ENCODE data around the gene ZMIZ1. TPM values are rescaled to one million over a fixed set of nuclear protein-coding genes. Genes with fewer than 3 reads are reported as not detected.

Gene ZMIZ1
- total RNA-seq, 1 donor from 2014 or later, result 11.5 TPM

DNA sequence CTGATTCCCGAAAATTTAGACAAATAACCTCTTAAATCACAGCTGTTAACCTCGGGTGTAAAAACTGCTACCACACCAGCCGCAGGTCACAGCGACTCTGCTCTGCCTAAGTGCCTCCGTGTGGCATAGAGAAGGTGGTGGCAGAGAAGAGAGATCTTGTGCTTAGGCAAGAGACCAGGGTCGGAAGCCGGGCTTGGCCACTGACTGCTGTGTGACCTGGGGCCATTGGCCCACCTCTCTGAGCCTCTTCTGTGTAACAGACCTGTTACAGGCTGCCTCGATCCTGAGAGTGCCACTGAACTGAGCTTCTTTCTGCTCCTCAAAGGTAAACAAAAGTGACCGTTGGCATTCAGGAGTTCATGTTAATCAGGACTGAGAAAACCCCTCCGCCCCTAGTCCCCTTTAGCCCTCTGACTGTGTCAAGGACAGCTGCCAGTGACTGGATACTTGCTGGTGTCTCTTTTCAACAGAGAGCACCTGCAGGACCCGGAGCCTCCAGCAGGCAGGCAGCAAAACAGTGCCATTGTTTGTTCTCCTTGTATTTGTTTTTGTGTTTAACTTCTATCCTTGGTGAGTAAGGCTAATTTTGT, 36.5 kb downstream of the ZMIZ1 start:
- H3K36me3 ChIP-seq (ENCODE audit: control insufficient read depth in 3 of 3, insufficient read depth in 3 of 3, low read length in 3 of 3), result peaks cover 0 to 5% (median 0%) of the 10 kb centered on the region in 3 donors
- H3K27me3 ChIP-seq (ENCODE audit: control insufficient read depth in 3 of 3, insufficient read depth in 3 of 3, low read length in 3 of 3), result no peaks in the 10 kb centered on the region
- peak overlapping the region in 1 of 3 donors; percentile 25 for H3K9ac ChIP-seq (ENCODE audit: low read depth in 1 of 3, low read length in 3 of 3)
- peaks cover 65 to 94% (median 92%) of the 10 kb centered on the region in 3 donors for H3K4me1 ChIP-seq (ENCODE audit: control insufficient read depth in 3 of 3, insufficient read depth in 3 of 3, low read length in 3 of 3)
- no peak overlapping the region for H3K27ac ChIP-seq (ENCODE audit: low read depth, low read length)
- H3K9me3 ChIP-seq (ENCODE audit: control insufficient read depth in 3 of 3, low read length in 3 of 3), result no peaks in the 10 kb centered on the region
- H3K4me3 ChIP-seq (ENCODE audit: low read length in 3 of 3), result no peak overlapping the region

DNA sequence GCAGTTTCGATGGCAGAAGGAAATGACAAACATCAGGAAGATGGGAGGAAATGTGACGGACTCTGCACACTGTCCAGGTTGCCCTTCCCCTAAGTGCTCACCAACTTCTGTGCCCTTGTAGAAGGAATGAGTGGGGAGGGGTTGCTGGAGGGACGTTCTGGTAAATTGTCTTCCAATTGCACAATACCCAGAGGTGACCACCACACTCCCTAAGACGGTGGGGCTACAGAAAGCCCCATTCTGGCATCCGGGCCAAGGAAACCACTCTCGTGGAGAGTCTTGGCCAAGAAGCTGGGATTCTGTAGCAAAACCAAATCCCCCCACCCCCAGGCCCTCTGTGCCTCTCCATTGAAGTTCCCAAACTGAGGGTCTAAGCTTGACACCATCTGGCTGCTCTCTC, 37.1 kb downstream of the ZMIZ1 start:
- Histone ChIP-seq H3K4me1 (ENCODE audit: control insufficient read depth in 3 of 3, insufficient read depth in 3 of 3, low read length in 3 of 3) (peaks cover 59 to 93% (median 92%) of the 10 kb centered on the region in 3 donors), H3K9me3 (ENCODE audit: control insufficient read depth in 3 of 3, low read length in 3 of 3) (no peaks in the 10 kb centered on the region), H3K27ac (ENCODE audit: low read depth, low read length) (no peak overlapping the region), H3K36me3 (ENCODE audit: control insufficient read depth in 3 of 3, insufficient read depth in 3 of 3, low read length in 3 of 3) (peaks cover 0 to 10% (median 4%) of the 10 kb centered on the region in 3 donors), H3K27me3 (ENCODE audit: control insufficient read depth in 3 of 3, insufficient read depth in 3 of 3, low read length in 3 of 3) (no peaks in the 10 kb centered on the region), H3K9ac (ENCODE audit: low read depth in 1 of 3, low read length in 3 of 3) (peak overlapping the region in 1 of 3 donors; percentile 16), H3K4me3 (ENCODE audit: low read length in 3 of 3) (no peak overlapping the region)

DNA sequence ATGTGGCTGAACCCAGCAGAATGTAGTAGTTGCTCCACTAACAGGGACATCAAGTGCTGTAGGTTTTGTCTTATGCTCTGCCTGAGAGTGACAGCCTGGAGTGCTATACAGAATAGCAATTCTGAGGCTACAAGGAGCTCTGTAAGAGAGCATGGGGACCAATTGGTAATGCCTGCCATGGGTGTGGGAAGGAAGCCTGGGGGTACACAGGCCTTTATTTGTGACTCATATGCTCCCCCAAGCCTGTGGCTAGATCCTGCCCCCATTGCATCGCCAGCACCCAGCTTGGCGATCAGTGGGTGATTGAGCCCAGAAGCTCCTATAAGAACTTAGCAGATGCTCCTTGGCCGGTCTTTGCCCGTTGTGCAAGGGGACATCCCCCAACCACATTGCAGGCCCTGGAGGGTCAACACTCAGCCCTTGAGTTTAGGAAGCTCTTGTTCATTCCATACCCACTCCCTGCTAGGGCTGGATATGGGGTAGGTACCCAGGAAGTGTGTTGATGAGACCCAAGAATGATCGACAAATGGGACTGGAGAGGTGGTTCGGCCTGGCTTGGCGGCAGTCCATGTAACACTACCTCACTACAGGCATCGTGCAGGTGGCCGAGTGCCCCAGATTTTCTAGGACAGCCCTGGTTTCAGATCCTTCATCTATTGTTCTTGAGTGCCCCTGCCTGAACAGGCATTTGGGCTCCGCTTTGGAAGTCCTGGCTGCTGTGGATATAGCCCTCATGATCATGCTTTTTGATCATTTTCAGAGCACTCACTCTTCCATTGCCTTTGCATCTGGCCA, 37.7 kb downstream of the ZMIZ1 start:
- H3K36me3 ChIP-seq (ENCODE audit: control insufficient read depth in 3 of 3, insufficient read depth in 3 of 3, low read length in 3 of 3), result peaks cover 0 to 14% (median 4%) of the 10 kb centered on the region in 3 donors
- no peaks in the 10 kb centered on the region for H3K9me3 ChIP-seq (ENCODE audit: control insufficient read depth in 3 of 3, low read length in 3 of 3)
- H3K4me1 ChIP-seq (ENCODE audit: control insufficient read depth in 3 of 3, insufficient read depth in 3 of 3, low read length in 3 of 3), result peaks cover 58 to 93% (median 92%) of the 10 kb centered on the region in 3 donors
- no peak overlapping the region for H3K4me3 ChIP-seq (ENCODE audit: low read length in 3 of 3)
- no peaks in the 10 kb centered on the region for H3K27me3 ChIP-seq (ENCODE audit: control insufficient read depth in 3 of 3, insufficient read depth in 3 of 3, low read length in 3 of 3)
- H3K9ac ChIP-seq (ENCODE audit: low read depth in 1 of 3, low read length in 3 of 3), result peak overlapping the region in 1 of 3 donors; percentile 45
- no peak overlapping the region for H3K27ac ChIP-seq (ENCODE audit: low read depth, low read length)

DNA sequence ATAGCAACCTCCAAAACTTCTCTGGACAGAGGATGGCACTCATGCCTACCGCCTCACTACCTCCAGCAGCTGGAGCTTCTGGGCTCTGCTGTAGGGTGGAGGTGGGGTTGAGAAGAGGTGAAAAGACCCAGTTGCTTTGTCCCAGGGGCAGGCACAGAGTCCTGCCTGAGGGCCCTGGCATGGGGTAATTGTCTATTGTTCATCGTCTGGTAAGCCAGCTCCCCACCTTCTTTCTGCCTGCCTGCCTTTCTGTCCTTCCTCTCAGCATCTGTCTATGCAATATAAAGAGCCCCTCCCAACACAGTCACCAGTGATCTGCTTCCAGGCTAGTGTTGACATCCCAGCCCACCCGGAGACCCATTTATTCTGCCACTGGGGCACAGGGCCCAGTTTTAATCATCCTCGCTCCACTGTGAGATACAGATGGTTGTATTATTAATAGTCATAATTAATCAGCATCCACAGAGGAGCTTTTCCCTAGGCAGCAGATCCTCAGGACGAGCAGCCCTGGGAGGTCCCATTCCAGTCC, 39.0 kb downstream of the ZMIZ1 start:
- Histone ChIP-seq H3K27ac (ENCODE audit: low read depth, low read length) (no peak overlapping the region), H3K4me1 (ENCODE audit: control insufficient read depth in 3 of 3, insufficient read depth in 3 of 3, low read length in 3 of 3) (peaks cover 58 to 93% (median 91%) of the 10 kb centered on the region in 3 donors)

DNA sequence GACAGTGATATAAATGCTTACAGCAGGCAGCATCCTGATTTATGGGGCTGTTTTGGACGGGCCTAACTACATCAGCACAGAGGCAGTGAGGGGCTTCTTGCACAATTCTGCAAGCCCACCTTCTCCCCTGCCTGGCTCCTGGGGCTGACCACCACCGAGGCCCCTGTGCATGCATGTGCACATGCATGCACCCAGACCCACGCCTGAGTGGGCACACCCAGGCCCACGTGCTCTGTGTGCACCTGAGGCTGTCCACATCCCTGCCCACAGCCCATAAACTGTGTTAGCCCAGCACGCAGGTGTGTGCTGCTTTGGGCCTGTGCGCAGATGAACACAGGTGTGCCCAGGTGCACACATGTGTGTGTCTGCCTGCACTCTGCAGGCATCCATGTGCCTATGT, 40.0 kb downstream of the ZMIZ1 start:
- Histone ChIP-seq H3K4me1 (ENCODE audit: control insufficient read depth in 3 of 3, insufficient read depth in 3 of 3, low read length in 3 of 3) (peaks cover 59 to 94% (median 91%) of the 10 kb centered on the region in 3 donors), H3K9ac (ENCODE audit: low read depth in 1 of 3, low read length in 3 of 3) (peak overlapping the region in 1 of 3 donors; percentile 33), H3K27ac (ENCODE audit: low read depth, low read length) (no peak overlapping the region), H3K27me3 (ENCODE audit: control insufficient read depth in 3 of 3, insufficient read depth in 3 of 3, low read length in 3 of 3) (no peaks in the 10 kb centered on the region), H3K36me3 (ENCODE audit: control insufficient read depth in 3 of 3, insufficient read depth in 3 of 3, low read length in 3 of 3) (peaks cover 4 to 14% (median 4%) of the 10 kb centered on the region in 3 donors), H3K4me3 (ENCODE audit: low read length in 3 of 3) (no peak overlapping the region), H3K9me3 (ENCODE audit: control insufficient read depth in 3 of 3, low read length in 3 of 3) (no peaks in the 10 kb centered on the region)

More for the DNA sequence above, 39.0 kb downstream of the ZMIZ1 start:
- no peak overlapping the region for H3K4me3 ChIP-seq (ENCODE audit: low read length in 3 of 3)
- H3K36me3 ChIP-seq (ENCODE audit: control insufficient read depth in 3 of 3, insufficient read depth in 3 of 3, low read length in 3 of 3), result peaks cover 4 to 14% (median 4%) of the 10 kb centered on the region in 3 donors
- no peaks in the 10 kb centered on the region for H3K9me3 ChIP-seq (ENCODE audit: control insufficient read depth in 3 of 3, low read length in 3 of 3)
- no peaks in the 10 kb centered on the region for H3K27me3 ChIP-seq (ENCODE audit: control insufficient read depth in 3 of 3, insufficient read depth in 3 of 3, low read length in 3 of 3)
- no peak overlapping the region for H3K9ac ChIP-seq (ENCODE audit: low read depth in 1 of 3, low read length in 3 of 3)

DNA sequence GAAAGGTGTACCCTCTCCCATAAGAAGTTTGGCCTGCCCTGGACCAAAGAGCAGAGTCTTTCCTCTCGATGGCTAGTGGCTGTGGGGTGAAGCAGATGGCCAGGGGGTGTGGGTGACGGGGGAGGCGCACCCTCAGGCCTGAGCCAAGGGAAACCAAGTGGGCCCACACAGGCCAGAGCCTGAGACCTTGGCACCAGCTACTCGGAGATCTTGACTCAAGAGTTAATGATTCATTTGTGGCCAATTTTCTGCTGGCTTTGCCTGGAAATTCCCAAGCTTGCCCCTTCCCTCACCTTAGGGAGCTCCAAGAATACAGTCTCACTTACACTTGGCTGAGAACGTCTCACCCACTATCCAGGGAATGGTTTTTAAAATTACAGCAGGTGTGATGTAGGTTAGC, 42.7 kb downstream of the ZMIZ1 start:
- H3K36me3 ChIP-seq (ENCODE audit: control insufficient read depth in 3 of 3, insufficient read depth in 3 of 3, low read length in 3 of 3), result peaks cover 4 to 14% (median 4%) of the 10 kb centered on the region in 3 donors
- peaks cover 61 to 93% (median 90%) of the 10 kb centered on the region in 3 donors for H3K4me1 ChIP-seq (ENCODE audit: control insufficient read depth in 3 of 3, insufficient read depth in 3 of 3, low read length in 3 of 3)
- H3K9me3 ChIP-seq (ENCODE audit: control insufficient read depth in 3 of 3, low read length in 3 of 3), result no peaks in the 10 kb centered on the region
- no peaks in the 10 kb centered on the region for H3K27me3 ChIP-seq (ENCODE audit: control insufficient read depth in 3 of 3, insufficient read depth in 3 of 3, low read length in 3 of 3)
- no peak overlapping the region for H3K27ac ChIP-seq (ENCODE audit: low read depth, low read length)
- H3K9ac ChIP-seq (ENCODE audit: low read depth in 1 of 3, low read length in 3 of 3), result no peak overlapping the region
- no peak overlapping the region for H3K4me3 ChIP-seq (ENCODE audit: low read length in 3 of 3)

DNA sequence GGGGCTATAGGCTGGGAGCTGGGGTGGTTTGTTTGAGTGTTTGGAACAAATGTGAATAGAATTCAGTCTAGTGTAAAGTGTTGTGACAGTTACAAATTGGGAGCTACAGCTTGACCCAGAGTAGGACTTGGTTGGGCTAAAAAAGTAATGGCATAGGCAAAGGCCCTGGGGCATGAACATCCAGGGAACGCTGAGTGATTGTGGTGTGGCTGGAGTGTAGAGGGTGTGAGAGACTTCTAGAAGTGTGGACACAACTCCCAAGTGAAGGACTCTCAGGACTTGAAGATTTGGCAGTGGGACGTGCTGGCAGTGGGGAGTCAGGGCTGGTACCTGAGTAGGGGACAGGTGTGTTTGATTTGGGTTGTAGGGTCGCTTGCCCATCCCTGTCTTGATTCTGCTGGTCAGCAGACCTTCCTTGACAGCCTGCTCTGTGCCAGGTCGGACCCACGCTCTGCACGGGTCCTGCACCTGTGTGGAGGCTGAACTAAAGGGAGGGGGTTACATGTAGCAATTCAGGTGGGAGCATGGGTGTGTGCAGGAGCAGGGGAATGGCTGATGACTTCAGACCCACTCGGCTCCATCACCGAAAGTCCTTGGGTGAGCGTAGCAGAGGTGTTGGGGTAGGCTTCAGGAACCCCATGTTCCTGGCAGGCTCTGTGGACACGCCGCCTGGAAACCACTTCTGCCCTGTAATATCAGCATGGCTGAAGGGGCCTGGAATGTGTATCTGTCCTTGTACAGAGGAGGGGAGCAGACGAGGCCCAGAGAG, 43.3 kb downstream of the ZMIZ1 start:
- Histone ChIP-seq H3K9ac (ENCODE audit: low read depth in 1 of 3, low read length in 3 of 3) (peak overlapping the region in 2 of 3 donors; percentile 73 to 75), H3K9me3 (ENCODE audit: control insufficient read depth in 3 of 3, low read length in 3 of 3) (no peaks in the 10 kb centered on the region), H3K27ac (ENCODE audit: low read depth, low read length) (peak overlapping the region; percentile 75), H3K36me3 (ENCODE audit: control insufficient read depth in 3 of 3, insufficient read depth in 3 of 3, low read length in 3 of 3) (peaks cover 4 to 14% (median 4%) of the 10 kb centered on the region in 3 donors), H3K4me3 (ENCODE audit: low read length in 3 of 3) (peak overlapping the region in 1 of 3 donors; percentile 29), H3K27me3 (ENCODE audit: control insufficient read depth in 3 of 3, insufficient read depth in 3 of 3, low read length in 3 of 3) (no peaks in the 10 kb centered on the region), H3K4me1 (ENCODE audit: control insufficient read depth in 3 of 3, insufficient read depth in 3 of 3, low read length in 3 of 3) (peaks cover 61 to 93% (median 90%) of the 10 kb centered on the region in 3 donors)

DNA sequence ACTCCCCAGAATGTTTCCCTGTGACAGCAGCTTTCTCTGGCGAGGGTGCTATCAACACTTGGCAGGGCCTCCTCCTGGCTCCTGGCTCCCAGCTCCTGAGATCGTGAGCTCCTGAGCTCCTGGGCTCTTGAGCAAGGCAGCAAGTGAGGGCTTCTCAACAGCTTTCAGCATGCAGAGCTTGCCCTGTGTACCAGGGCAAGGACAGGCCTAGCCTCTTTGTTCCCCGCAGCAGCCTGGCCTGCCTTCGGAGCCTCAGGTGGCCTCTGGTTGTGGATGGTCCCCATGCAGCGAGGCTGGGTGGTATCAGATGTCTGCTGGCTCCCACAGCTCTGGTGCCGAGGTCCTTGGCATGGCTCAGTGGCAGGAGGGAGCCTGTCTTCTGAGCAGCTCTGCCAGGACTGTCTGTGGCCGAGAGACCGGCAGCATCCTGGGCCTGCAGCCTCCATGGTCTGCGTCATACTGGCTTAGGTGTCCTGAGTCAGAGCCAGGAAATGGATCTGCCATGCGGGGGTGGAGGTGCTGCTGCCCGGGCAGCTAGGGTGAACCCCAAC, 44.2 kb downstream of the ZMIZ1 start:
- Histone ChIP-seq H3K27ac (ENCODE audit: low read depth, low read length) (peak overlapping the region; percentile 75), H3K36me3 (ENCODE audit: control insufficient read depth in 3 of 3, insufficient read depth in 3 of 3, low read length in 3 of 3) (peaks cover 4 to 14% (median 6%) of the 10 kb centered on the region in 3 donors), H3K9ac (ENCODE audit: low read depth in 1 of 3, low read length in 3 of 3) (peak overlapping the region; percentile 40 to 75 (median 73)), H3K27me3 (ENCODE audit: control insufficient read depth in 3 of 3, insufficient read depth in 3 of 3, low read length in 3 of 3) (no peaks in the 10 kb centered on the region), H3K4me1 (ENCODE audit: control insufficient read depth in 3 of 3, insufficient read depth in 3 of 3, low read length in 3 of 3) (peaks cover 68 to 93% (median 90%) of the 10 kb centered on the region in 3 donors), H3K4me3 (ENCODE audit: low read length in 3 of 3) (peak overlapping the region; percentile 22 to 29 (median 24)), H3K9me3 (ENCODE audit: control insufficient read depth in 3 of 3, low read length in 3 of 3) (no peaks in the 10 kb centered on the region)

DNA sequence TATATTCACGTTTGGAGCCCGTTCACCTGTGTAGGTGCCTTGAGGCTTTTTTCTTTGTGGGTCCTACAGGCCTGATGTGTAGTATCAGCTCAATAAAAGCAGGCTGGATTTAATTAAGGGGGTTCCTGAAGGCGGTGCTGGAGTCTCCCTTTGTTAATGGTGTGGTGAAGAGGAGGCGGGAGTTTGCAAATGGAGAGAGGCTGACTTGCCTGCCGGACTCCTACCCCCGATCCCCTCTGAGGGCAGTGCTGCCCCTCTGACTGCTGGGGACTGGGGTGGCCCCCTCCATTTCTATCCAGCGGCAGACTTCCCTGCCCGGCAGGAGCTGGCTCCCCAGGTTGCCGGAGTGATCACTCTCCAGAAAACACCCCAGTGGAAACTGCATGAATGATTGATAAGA, 45.1 kb downstream of the ZMIZ1 start:
- Histone ChIP-seq H3K4me3 (ENCODE audit: low read length in 3 of 3) (no peak overlapping the region), H3K27ac (ENCODE audit: low read depth, low read length) (peak overlapping the region; percentile 75), H3K9me3 (ENCODE audit: control insufficient read depth in 3 of 3, low read length in 3 of 3) (no peaks in the 10 kb centered on the region), H3K4me1 (ENCODE audit: control insufficient read depth in 3 of 3, insufficient read depth in 3 of 3, low read length in 3 of 3) (peaks cover 73 to 93% (median 91%) of the 10 kb centered on the region in 3 donors), H3K27me3 (ENCODE audit: control insufficient read depth in 3 of 3, insufficient read depth in 3 of 3, low read length in 3 of 3) (no peaks in the 10 kb centered on the region), H3K36me3 (ENCODE audit: control insufficient read depth in 3 of 3, insufficient read depth in 3 of 3, low read length in 3 of 3) (peaks cover 4 to 14% (median 8%) of the 10 kb centered on the region in 3 donors), H3K9ac (ENCODE audit: low read depth in 1 of 3, low read length in 3 of 3) (peak overlapping the region; percentile 40 to 73 (median 66))

Data from skeletal muscle tissue (tissue), 4 donors.